ENCODE measurements around the gene HOXA3.

Gene HOXA3

DNA sequence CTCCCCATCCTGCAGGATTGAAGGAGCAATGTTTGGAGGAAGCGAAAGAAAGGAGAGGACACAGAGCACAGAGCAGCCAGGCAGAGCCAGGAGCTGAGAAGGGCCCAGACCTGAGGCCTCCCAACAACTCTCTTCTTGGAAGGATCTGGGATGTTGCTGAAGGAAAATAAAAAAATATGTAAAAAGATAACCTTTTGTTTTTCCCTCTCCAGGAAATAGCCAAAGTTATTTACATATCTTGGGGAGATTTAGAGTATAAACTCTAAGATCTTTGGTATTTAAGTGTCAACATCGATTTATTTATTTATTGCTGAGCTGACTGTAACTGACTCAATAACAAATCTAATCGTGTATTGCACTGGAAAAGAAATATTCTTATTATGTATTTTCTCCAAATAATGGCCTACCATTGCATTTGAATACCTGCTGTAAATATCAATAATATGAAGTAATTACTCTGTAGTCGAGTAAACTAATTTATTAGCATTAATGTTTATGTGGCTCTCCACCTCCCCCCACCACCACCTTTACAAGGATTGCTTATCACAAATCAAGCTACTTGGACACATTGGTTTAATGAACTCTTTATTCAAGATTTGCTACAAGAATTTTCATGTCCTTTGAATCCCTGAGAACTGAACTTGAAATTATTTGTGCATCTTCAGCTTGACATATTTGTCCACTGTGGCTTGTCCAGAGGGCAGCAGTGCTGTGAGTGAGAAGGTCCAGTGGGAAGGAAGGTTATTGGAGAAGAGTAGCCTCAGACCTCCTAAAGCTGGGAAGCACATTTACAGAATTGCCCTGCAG, 34.5 kb upstream of the HOXA3 start:
- no peak overlapping the region for H3K9ac ChIP-seq (ENCODE audit: low read depth, low read length)
- H3K9me3 ChIP-seq (ENCODE audit: insufficient read depth, low read depth, low read length): peaks cover 10% of the 10 kb centered on the region; the same call in 1 of the 2 replicates
- no peaks in the 10 kb centered on the region for H3K36me3 ChIP-seq (ENCODE audit: insufficient read depth, low read depth, low read length)
- H3K27ac ChIP-seq (ENCODE audit: low read length): no peak overlapping the region
- H3K27me3 ChIP-seq (ENCODE audit: insufficient read depth, low read length): peaks cover 100% of the 10 kb centered on the region
- H3K4me3 ChIP-seq (ENCODE audit: low read length): no peak overlapping the region
- peaks cover 6% of the 10 kb centered on the region for H3K4me1 ChIP-seq (ENCODE audit: insufficient read depth, low read length)

DNA sequence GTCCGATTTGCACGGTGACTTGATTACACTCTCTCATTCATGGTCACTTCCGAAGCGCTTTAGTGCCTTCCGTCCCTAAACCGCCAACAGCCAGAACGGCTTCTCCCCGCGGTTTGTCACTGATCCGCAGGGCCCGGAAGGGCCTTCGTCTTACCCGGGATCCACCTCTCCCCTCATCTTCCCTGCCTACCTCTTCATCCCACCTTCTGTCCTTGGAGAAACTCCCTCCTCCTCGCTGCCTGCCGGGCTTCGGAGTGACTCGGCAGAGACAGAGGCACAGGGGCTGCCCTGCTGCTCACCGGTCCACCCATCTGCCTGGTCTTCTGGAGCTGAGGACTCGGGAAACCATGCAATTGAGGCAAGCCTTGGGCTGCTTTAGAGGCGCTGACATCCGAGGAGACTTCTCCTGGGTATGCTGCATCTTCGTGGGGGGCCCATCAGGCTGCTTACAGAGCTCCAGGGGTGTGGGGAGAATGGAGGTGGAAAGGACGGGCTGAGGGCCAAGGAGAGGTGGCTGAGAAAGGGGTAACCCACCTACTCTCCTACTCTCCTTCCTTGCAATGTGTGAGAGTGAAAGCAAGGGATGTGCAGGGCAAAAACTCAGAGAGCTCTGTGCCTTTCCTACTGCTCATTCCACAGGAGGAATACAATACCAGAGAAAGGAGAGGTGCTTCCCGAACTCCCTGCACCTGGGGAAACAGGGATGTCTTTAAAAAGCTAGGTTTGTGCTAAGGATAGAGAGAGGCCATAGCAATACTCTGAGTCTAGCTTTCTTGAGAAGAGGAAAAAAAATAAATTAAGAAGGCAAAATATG, 33.7 kb upstream of the HOXA3 start:
- peaks cover 100% of the 10 kb centered on the region for H3K27me3 ChIP-seq (ENCODE audit: insufficient read depth, low read length)
- no peak overlapping the region for H3K4me3 ChIP-seq (ENCODE audit: low read length)
- H3K9ac ChIP-seq (ENCODE audit: low read depth, low read length): no peak overlapping the region
- no peaks in the 10 kb centered on the region for H3K36me3 ChIP-seq (ENCODE audit: insufficient read depth, low read depth, low read length)
- peaks cover 8% of the 10 kb centered on the region; the same call in 1 of the 2 replicates for H3K9me3 ChIP-seq (ENCODE audit: insufficient read depth, low read depth, low read length)
- H3K4me1 ChIP-seq (ENCODE audit: insufficient read depth, low read length): peaks cover 6% of the 10 kb centered on the region
- no peak overlapping the region for H3K27ac ChIP-seq (ENCODE audit: low read length)

DNA sequence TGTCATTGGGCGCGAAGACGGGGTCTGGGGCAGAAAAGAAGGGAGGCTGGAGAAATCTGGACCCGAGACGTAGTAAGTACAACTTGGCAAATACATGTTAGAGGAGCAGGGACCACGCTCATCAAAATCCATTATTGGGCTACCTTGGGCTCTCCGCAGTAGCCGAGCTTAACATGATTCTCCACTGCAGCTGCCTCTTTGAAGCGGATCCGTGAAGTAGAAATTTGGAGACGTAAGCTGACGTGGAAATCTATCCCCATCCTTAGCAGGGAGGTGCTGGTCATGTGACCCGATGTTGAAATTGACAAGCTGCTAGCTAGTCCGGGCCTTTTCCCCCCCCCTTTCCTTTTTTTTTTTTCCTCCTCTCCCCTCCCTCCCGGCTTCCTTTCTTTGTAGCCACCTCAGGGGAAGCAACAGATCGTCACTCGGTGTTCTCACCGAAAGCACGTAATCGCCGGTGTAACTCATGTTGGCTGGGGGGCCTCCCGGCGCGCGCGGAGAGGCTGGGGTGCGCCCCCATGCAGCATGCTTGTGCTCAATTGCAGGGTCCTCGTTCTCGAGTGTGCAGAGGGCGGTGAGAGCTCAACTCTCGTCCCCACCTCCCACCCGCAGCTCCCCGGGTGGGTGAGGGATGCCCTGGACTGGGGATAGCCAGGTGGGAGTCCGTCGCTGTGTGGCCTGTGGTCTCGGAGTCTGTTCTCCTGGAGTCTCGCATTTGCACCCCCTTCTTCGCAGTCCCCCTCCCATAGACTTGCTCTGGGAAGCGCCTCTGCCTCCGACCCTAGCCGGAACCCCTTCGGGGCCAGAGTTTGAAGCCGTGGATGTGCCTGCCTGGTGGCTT, 32.9 kb upstream of the HOXA3 start, which contains the start of gene HOXA11:
Gene HOXA11, minus strand, starts transcription at position 220 of the 841 bp plus-strand sequence. Its CDS starts 88 bp downstream, at position 132.
- H3K4me3 ChIP-seq (ENCODE audit: low read length): no peak within 1 kb of the TSS

DNA sequence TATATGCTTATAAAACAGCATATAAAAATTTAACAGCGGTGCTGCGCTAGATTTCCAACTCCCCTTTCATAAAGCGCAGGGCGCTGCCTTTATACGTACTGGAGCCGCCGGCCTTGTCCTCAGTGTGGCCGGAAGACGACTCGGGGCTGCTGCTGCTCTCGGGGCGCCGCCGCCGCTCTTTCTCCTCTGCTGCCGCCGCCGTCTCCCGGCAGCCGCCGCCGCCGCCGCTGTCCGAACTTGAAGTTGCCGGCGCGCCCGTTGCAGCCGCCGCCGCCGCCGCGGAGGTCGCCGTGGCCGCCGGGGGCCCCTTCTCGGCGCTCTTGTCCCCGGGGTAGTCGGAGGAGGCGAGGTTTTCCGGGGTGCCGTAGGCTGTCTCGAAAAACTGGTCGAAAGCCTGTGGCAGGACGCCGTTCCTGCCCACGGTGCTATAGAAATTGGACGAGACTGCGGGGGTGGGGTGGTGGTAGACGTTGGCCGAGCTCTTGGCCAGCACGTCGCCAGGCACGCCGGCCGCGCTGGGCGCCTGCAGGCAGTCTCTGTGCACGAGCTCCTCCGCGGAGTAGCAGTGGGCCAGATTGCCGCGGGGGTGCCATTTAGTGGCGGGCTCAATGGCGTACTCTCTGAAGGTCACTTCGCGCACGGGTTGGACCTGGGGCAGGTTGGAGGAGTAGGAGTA, 32.1 kb upstream of the HOXA3 start:
- Histone ChIP-seq H3K27ac (ENCODE audit: low read length) (no peak overlapping the region), H3K4me3 (ENCODE audit: low read length) (no peak overlapping the region), H3K36me3 (ENCODE audit: insufficient read depth, low read depth, low read length) (no peaks in the 10 kb centered on the region), H3K27me3 (ENCODE audit: insufficient read depth, low read length) (peaks cover 100% of the 10 kb centered on the region), H3K9ac (ENCODE audit: low read depth, low read length) (no peak overlapping the region), H3K4me1 (ENCODE audit: insufficient read depth, low read length) (peaks cover 6% of the 10 kb centered on the region), H3K9me3 (ENCODE audit: insufficient read depth, low read depth, low read length) (peaks cover 8% of the 10 kb centered on the region; the same call in 1 of the 2 replicates)

More for the DNA sequence above, 32.9 kb upstream of the HOXA3 start, which contains the start of gene HOXA11:
- Histone ChIP-seq H3K27ac (ENCODE audit: low read length) (no peak within 1 kb of the TSS), H3K4me1 (ENCODE audit: insufficient read depth, low read length) (peaks cover 6% of the 10 kb centered on the region), H3K9ac (ENCODE audit: low read depth, low read length) (no peak within 1 kb of the TSS), H3K36me3 (ENCODE audit: insufficient read depth, low read depth, low read length) (no peaks in the 10 kb centered on the region), H3K27me3 (ENCODE audit: insufficient read depth, low read length) (peaks cover 100% of the 10 kb centered on the region), H3K9me3 (ENCODE audit: insufficient read depth, low read depth, low read length) (peaks cover 8% of the 10 kb centered on the region; the same call in 1 of the 2 replicates)

DNA sequence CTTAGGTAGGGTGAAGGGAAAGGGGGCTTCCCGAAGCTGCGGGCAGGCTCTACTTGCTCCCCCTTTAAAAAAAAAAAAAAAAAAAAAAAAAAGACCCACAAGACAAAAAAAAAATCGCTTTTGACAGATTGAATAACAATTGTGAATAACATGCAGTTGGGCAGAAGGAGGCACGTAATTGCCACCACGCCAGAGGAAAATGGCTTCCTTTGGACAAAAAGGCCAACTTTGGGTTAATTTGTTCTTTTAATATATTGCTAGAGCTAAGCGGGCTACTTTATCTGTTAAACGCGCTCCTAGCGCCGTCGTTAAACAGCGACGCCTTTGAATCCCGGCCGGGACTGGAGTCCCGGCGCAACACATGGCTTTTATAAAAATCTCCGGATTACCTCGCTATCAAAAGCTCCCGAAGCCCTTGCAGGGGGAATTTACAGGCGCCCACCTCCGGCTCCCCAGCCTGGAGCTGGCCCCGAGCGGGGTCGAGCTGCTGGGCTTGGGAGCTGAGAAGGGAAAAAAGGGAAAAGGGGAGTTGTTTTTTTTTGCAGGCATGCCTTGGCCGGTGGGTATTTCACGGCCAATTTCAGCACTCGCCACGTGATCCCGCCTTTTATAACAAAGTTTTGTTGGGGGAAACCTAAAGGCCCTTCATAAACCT, 31.4 kb upstream of the HOXA3 start:
- no peak overlapping the region for H3K4me3 ChIP-seq (ENCODE audit: low read length)
- no peaks in the 10 kb centered on the region for H3K36me3 ChIP-seq (ENCODE audit: insufficient read depth, low read depth, low read length)
- no peak overlapping the region for H3K9ac ChIP-seq (ENCODE audit: low read depth, low read length)
- H3K4me1 ChIP-seq (ENCODE audit: insufficient read depth, low read length): peaks cover 6% of the 10 kb centered on the region
- peaks cover 8% of the 10 kb centered on the region; the same call in 1 of the 2 replicates for H3K9me3 ChIP-seq (ENCODE audit: insufficient read depth, low read depth, low read length)
- no peak overlapping the region for H3K27ac ChIP-seq (ENCODE audit: low read length)
- peaks cover 100% of the 10 kb centered on the region for H3K27me3 ChIP-seq (ENCODE audit: insufficient read depth, low read length)

DNA sequence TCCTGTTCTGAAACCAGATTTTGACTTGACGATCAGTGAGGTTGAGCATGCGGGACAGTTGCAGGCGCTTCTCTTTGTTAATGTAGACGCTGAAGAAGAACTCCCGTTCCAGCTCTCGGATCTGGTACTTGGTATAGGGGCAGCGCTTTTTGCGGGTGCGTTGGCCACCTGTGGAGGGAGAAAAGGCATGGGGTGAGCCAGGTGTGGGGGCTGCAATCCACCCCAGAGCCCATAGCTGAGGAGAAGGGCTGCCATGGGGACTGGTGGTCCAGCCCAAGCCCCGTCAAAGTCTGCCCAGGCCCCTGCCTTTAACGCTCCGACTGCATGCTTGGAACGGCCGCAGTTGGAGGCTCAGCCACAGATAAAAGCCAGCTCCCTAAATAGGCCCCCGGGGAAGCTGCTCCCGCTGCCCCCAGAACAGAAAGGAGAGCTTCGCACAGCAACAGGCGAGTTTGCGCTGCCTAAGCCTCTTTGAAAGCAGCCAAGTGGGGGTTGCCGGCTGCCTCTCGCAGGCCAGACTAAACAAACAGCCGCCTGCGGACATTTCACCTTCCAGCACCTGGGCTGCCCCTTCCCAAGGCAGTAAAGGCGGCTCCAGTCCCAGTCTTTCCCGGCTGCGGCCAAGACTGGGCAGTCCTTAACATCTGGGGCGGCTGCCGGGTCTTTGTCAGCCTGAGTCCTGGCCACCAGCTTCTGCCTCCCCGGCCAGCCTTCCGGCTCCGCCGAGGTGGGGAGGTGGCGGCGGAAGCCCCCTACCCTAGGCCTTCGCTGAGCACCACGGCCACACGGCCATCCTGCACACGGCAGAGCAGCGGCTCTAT, 30.7 kb upstream of the HOXA3 start:
- Histone ChIP-seq H3K27me3 (ENCODE audit: insufficient read depth, low read length) (peaks cover 100% of the 10 kb centered on the region), H3K27ac (ENCODE audit: low read length) (no peak overlapping the region), H3K36me3 (ENCODE audit: insufficient read depth, low read depth, low read length) (no peaks in the 10 kb centered on the region), H3K9ac (ENCODE audit: low read depth, low read length) (no peak overlapping the region), H3K4me1 (ENCODE audit: insufficient read depth, low read length) (peaks cover 6% of the 10 kb centered on the region; the same call in 1 of the 2 replicates), H3K4me3 (ENCODE audit: low read length) (no peak overlapping the region), H3K9me3 (ENCODE audit: insufficient read depth, low read depth, low read length) (peaks cover 8% of the 10 kb centered on the region; the same call in 1 of the 2 replicates)

DNA sequence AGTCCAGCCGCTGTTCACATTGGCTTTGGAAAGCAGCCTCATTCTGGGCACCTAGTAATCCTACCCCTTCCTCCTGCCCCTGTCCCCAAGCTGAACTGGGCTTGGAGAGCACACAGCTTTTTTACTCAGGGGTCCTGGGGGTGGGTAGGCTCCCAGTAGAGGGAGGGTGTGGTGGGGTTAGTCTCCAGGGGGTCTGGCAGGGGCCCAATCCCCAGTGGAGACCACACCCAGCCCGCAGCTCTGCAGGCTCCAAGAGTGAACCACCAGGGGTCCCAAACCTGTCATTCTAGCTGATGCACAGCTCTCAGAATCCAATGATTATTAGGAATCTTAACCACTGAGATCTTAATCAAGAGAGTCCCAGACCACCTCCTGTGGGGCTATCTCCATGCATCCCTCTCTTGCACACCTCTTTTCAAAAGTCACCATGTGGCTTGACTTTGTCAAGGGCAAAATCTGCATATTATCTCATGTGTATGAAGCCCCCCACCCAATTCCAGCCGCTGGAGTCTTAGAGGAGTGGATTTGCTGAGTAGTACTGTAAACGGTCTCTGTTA, 30.0 kb upstream of the HOXA3 start:
- Histone ChIP-seq H3K4me3 (ENCODE audit: low read length) (no peak overlapping the region), H3K27ac (ENCODE audit: low read length) (no peak overlapping the region), H3K27me3 (ENCODE audit: insufficient read depth, low read length) (peaks cover 100% of the 10 kb centered on the region)

DNA sequence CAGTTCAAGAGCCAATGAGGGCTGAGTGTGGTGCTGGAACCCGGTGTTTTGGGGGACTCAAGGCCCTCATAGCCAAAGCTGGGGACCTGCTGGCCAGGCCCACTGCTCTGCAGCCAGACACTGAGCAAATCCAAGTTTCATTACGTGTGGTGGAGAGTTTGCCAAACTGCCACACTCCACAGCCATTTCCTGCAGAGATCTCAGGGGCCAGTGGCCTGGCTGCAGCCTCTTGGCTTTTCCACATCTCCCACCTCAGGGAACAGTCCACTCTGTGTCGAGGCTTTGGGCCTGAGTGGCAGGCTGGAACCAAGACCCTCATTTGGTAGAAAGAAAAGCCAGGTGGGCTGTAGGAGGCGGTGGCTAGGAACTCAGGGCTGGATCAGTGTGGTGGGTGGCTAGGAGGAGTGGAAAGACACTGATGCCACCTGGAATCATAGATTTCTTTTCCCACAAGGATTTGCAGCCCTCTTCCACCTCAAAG, 29.5 kb upstream of the HOXA3 start:
- H3K27me3 ChIP-seq (ENCODE audit: insufficient read depth, low read length): peaks cover 100% of the 10 kb centered on the region
- no peaks in the 10 kb centered on the region; the same call in 1 of the 2 replicates for H3K9me3 ChIP-seq (ENCODE audit: insufficient read depth, low read depth, low read length)
- H3K4me3 ChIP-seq (ENCODE audit: low read length): no peak overlapping the region
- no peak overlapping the region for H3K27ac ChIP-seq (ENCODE audit: low read length)
- no peak overlapping the region for H3K9ac ChIP-seq (ENCODE audit: low read depth, low read length)
- no peaks in the 10 kb centered on the region for H3K4me1 ChIP-seq (ENCODE audit: insufficient read depth, low read length)
- H3K36me3 ChIP-seq (ENCODE audit: insufficient read depth, low read depth, low read length): no peaks in the 10 kb centered on the region

More for the DNA sequence above, 30.0 kb upstream of the HOXA3 start:
- no peak overlapping the region for H3K9ac ChIP-seq (ENCODE audit: low read depth, low read length)
- peaks cover 2% of the 10 kb centered on the region; the same call in 1 of the 2 replicates for H3K9me3 ChIP-seq (ENCODE audit: insufficient read depth, low read depth, low read length)
- no peaks in the 10 kb centered on the region for H3K36me3 ChIP-seq (ENCODE audit: insufficient read depth, low read depth, low read length)
- peaks cover 3% of the 10 kb centered on the region; the same call in 1 of the 2 replicates for H3K4me1 ChIP-seq (ENCODE audit: insufficient read depth, low read length)

DNA sequence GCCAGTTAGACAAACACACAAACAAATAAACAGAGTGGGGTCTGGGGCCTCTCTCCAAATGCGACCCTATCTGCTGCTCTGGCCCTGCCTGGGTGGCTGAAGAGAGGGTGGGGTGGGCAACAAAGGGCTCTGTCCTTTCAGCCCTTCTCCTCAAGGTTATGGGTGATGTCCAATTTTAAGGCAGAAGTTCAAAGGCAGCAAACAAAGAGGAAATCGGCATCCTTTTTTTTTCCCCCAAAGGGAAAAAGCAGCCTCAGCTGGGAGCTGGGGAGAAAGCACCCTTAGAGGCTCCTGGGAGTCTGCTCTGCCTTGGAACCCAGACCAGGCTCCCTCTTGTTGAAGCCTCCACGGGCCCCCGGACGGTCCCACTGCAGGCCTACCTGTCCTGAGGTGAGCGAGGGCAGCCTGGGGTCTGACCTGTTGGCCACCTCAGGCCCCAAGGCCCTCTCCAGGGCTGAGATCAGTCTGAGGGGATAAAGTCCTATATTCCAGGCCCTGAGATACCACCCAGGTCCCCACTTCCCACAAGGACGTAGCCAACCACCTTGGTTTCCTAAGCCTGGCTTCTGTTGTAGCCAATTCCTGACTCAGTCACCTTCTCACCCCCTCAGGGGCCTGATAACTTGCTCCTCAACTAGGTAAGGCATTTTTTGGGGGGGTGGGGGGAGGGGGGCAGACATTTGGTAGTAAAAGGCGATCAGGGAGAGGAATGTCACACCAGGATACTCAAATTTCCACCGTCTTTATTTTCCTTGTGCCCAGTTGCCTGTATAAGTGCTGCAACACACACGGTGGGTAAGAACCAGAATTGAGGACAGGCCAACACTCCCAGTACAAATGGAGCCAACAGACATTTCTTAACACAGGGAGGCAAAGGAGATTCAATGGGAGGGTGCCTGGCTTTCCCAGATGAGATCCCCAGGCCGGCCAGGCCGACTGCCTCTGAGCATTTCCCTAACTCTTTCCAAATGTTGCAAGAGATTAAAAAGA, 28.3 kb upstream of the HOXA3 start:
- Histone ChIP-seq H3K9ac (ENCODE audit: low read depth, low read length) (no peak overlapping the region), H3K27me3 (ENCODE audit: insufficient read depth, low read length) (peaks cover 100% of the 10 kb centered on the region), H3K4me1 (ENCODE audit: insufficient read depth, low read length) (no peaks in the 10 kb centered on the region), H3K9me3 (ENCODE audit: insufficient read depth, low read depth, low read length) (peaks cover 4% of the 10 kb centered on the region; the same call in 1 of the 2 replicates), H3K4me3 (ENCODE audit: low read length) (no peak overlapping the region), H3K36me3 (ENCODE audit: insufficient read depth, low read depth, low read length) (no peaks in the 10 kb centered on the region), H3K27ac (ENCODE audit: low read length) (no peak overlapping the region)
